NCI-H2171 treated with DMSO at 0.1 percent for 48 hours (cell line): ENCODE results near the gene DTNBP1.
A peak's percentile ranks its signal among the peaks of the same experiment; 100 is the strongest.

Experiments
- DNase-seq: peaks from one replicate; lab custom pipeline; 2025; lab: John Stamatoyannopoulos, UW

The DTNBP1 gene

DNA sequence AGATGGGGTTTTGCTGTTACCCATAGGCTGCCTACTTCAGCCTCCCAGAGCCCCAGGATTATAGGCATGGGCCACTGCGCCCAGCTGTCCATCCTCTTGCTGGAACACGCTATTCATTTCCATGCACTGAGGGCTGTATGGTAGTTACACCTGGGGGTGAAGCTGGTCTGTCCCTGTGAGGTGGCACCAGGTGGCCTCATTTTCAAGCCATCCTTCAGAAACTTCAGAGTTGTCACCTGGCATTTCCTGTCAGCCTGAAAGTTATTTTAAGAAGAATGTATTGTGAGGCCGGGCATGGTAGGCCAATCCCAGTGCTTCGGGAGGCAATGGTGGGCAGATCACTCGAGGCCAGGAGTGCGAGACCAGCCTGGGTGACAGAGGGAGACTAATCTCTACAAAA lies 147.6 kb downstream of the DTNBP1 start:
- DNase-seq, result no peak

- DNase-seq, result no peak
Measured at GRCh38 chr6:15513801-15514711, 148.8 kb downstream of the DTNBP1 start.

GRCh38 chr6:15513131-15513771 lies 149.6 kb downstream of the DTNBP1 start:
- no peak for DNase-seq

- no peak for DNase-seq
Measured at GRCh38 chr6:15512721-15513120, 150.1 kb downstream of the DTNBP1 start.

DNA sequence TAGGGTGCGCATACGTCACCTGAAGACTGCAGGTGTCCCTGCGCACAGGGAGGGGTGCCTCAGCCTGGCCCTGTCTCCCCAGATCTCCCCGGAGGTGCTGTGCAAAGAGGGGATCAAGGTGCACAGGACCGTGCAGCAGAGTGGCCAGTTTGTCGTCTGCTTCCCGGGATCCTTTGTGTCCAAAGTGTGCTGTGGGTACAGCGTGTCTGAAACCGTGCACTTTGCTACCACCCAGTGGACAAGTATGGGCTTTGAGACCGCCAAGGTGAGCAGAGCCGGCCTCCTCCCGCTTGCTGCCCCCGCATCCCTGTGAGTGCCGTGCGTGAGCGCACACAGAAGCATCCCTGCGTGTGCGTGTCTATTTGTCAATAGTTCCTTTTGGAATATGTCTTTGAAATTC lies 150.7 kb downstream of the DTNBP1 start:
- no peak for DNase-seq

- no peak for DNase-seq
Measured at GRCh38 chr6:15511248-15512125, 151.3 kb downstream of the DTNBP1 start.

- DNase-seq, result no peak
Measured at GRCh38 chr6:15510536-15511247, 152.1 kb downstream of the DTNBP1 start.

- DNase-seq, result no peak
Measured at GRCh38 chr6:15510121-15510520, 152.7 kb downstream of the DTNBP1 start.

DNA sequence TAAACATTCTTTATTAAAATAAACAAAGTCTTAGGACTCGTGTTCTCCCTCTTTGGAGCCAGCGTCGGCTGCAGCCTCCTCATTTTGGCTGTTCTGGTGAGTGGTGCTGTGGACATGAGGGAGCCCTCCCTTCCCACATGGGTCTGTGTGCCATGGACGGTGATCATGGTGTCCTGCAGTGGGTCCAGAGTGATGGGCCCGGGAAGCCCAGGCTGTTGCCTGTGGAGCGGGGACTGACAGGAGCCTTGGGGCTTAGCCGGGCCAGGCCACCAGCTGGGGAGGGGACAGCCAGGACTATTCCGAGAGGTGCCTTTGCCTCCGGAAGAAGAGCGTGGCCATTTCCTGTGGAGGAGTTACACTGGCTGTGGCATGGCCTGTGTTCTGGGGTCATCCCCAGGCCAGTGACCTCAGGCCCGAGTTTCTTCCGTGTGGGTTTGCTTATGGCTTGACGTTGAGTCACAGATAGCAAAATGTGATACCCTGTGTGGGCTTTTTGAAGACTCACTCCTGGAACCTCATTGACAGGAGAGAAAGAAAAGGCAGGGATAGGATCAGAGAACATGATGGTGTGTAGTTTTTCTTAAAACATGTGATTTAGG lies 153.4 kb downstream of the DTNBP1 start:
- no peak for DNase-seq

- DNase-seq, result peak; percentile 82
Measured at GRCh38 chr6:15508931-15509330, 153.9 kb downstream of the DTNBP1 start.

- no peak for DNase-seq
Measured at GRCh38 chr6:15508441-15508871, 154.4 kb downstream of the DTNBP1 start.

- no peak for DNase-seq
Measured at GRCh38 chr6:15507746-15508145, 155.1 kb downstream of the DTNBP1 start.

DNA sequence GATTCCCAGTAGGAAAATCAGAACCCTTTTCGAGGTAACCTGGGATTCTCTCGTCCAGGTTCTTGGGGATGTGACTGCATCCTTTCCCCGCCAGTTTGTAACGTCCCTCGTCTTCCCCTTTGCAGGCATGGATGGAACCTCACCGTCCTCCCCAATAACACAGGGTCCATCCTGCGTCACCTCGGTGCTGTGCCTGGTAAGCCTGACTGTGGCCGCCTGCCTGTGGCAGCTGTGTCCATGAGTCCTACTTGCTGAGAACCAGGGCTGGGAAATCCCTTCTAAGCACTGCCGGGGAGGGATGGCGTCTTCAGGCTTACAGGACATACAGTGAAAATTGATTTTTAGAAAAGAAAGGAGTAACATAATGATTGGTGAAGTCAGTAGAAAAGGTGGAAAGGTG lies 155.6 kb downstream of the DTNBP1 start:
- no peak for DNase-seq

GRCh38 chr6:15506066-15506465 lies 156.8 kb downstream of the DTNBP1 start:
- DNase-seq, result no peak

DNA sequence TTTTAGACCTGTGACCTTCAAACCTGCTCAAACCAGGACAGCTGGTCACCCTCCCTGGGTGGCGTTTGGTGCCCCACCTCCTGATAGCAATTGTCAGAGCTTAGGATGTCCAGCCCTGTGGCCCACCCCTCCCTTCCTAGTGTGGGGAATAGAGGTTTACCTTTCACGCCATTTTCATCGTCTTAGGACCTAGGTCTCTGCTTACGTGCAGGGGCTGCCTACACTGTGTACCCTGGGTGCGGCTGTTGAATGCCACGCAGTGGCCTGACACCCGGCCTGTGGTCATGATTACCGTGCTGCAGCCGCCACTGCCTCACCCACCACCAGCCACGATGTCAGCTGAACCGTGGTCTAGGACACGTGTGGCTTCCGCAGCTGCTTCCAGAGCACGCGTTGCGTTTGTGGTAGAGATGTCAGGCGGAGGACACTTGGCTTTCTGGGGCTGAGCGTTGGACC lies 157.3 kb downstream of the DTNBP1 start:
- DNase-seq, result no peak

GRCh38 chr6:15504581-15505350 lies 158.1 kb downstream of the DTNBP1 start:
- DNase-seq, result peak; percentile 68

DNA sequence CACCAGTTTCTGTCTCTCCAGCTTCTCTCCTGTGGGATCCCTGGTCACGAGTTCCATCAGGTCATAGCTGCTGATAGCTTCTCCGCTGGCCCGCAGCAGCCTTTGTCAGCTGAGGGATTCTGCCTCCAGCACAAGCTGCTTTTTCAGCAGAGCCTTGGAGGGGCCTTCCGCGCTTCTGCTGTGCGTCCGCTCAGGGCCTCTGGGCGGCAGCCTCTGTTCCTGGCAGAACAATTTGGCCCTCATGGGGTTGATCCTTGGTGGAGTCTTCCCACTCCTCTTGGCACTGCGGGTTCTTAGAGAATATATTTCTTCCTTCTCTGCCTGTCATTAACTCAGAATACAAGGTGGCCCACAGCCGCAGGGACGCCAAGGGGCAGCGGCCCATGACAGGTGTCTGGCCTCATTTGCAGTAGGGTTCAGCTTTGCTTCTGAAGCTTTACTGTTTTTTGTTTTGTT lies 158.8 kb downstream of the DTNBP1 start:
- DNase-seq, result no peak

GRCh38 chr6:15503346-15503680 lies 159.5 kb downstream of the DTNBP1 start:
- DNase-seq, result no peak

- DNase-seq, result no peak
Measured at GRCh38 chr6:15502446-15503345, 160.1 kb downstream of the DTNBP1 start.
